Neural progenitor cell (in vitro differentiated cells): ENCODE data around the gene TGM5. TPM values are rescaled to one million over a fixed set of nuclear protein-coding genes. Genes with fewer than 3 reads are reported as not detected.

Source experiments
- DNase-seq: peaks from one replicate; pipeline ENCODE4 v3.0.0-alpha.2; 2016; ENCODE audit warnings: low spot score
- H2AFZ ChIP-seq: fragments of 200-600 bp; sonication (generic); replicated peaks from 2 replicates; pipeline ENCODE4 v1.6.1; 2016; ENCODE audit warnings: antibody characterized with exemption
- H3F3A ChIP-seq: fragments of 200-600 bp; sonication (generic); 2 replicates; pipeline ENCODE4 v1.6.1; 2016; ENCODE audit warnings: antibody characterized with exemption, low read depth
- H3K27ac ChIP-seq: fragments of 200-600 bp; sonication (generic); 2 replicates; pipeline ENCODE4 v1.5.1; 2016; ENCODE audit warnings: mild to moderate bottlenecking
- H3K27me3 ChIP-seq: fragments of 200-600 bp; sonication (generic); 2 replicates; pipeline ENCODE4 v1.6.1; 2016; ENCODE audit warnings: mild to moderate bottlenecking, moderate library complexity
- H3K36me3 ChIP-seq: fragments of 200-600 bp; sonication (generic); 2 replicates; pipeline ENCODE4 v1.5.1; 2016
- H3K4me1 ChIP-seq: fragments of 200-600 bp; sonication (generic); 2 replicates; pipeline ENCODE4 v1.6.1; 2016; ENCODE audit warnings: mixed run types
- H3K4me2 ChIP-seq: fragments of 200-600 bp; sonication (generic); 2 replicates; pipeline ENCODE4 v1.6.1; 2016
- H3K4me3 ChIP-seq: fragments of 200-600 bp; sonication (generic); 2 replicates; pipeline ENCODE4 v1.5.1; 2016
- H3K79me2 ChIP-seq: fragments of 200-600 bp; sonication (generic); 2 replicates; pipeline ENCODE4 v1.6.1; 2016; ENCODE audit warnings: low read depth
- H3K9ac ChIP-seq: fragments of 200-600 bp; sonication (generic); 2 replicates; pipeline ENCODE4 v1.6.1; 2016
- H3K9me3 ChIP-seq: fragments of 200-600 bp; sonication (generic); 2 replicates; pipeline ENCODE4 v1.5.1; 2016; ENCODE audit warnings: low read depth
- H4K20me1 ChIP-seq: fragments of 200-600 bp; sonication (generic); 2 replicates; pipeline ENCODE4 v1.6.1; 2016; ENCODE audit warnings: low read depth
- H3K27ac Mint-ChIP-seq: 3 replicates; pipeline ENCODE4 v1.8.0; 2021; ENCODE audit warnings: mixed read lengths
- H3K27me3 Mint-ChIP-seq: 2 replicates; pipeline ENCODE4 v1.8.0; 2022; ENCODE audit warnings: low read depth, mild to moderate bottlenecking, inconsistent platforms, moderate library complexity, mixed read lengths; ENCODE audit not compliant: insufficient read depth
- H3K36me3 Mint-ChIP-seq: 3 replicates; pipeline ENCODE4 v1.8.0; 2021; ENCODE audit warnings: mixed read lengths
- H3K4me1 Mint-ChIP-seq: 3 replicates; pipeline ENCODE4 v1.8.0; 2021; ENCODE audit warnings: mixed read lengths
- H3K4me3 Mint-ChIP-seq: 3 replicates; pipeline ENCODE4 v1.8.0; 2021; ENCODE audit warnings: mild to moderate bottlenecking, moderate library complexity, mixed read lengths
- H3K9me3 Mint-ChIP-seq: 3 replicates; pipeline ENCODE4 v1.8.0; 2020; ENCODE audit warnings: mixed read lengths
- CTCF ChIP-seq: fragments of 200-600 bp; sonication (generic); IDR thresholded peaks from 2 replicates; pipeline ENCODE4 v1.5.1; 2017; ENCODE audit warnings: antibody characterized with exemption, mild to moderate bottlenecking
- EZH2 ChIP-seq: fragments of 200-600 bp; sonication (generic); IDR thresholded peaks from 2 replicates; pipeline ENCODE4 v1.6.1; 2017; ENCODE audit warnings: antibody characterized with exemption, mild to moderate bottlenecking, moderate library complexity
- EZH2phosphoT487 ChIP-seq: fragments of 200-600 bp; sonication (generic); IDR thresholded peaks from 2 replicates; pipeline ENCODE4 v1.6.1; 2017; ENCODE audit warnings: antibody characterized with exemption
- total RNA-seq: library from RNA; depleted of rRNA; stranded (reverse); fragments of >200 nt; gene quantifications from 2 replicates; pipeline ENCODE4 v1.2.3, GENCODE V29; 2015; ENCODE audit warnings: low replicate concordance

The TGM5 gene
- total RNA-seq, 1 donor from 2014 or later: not detected

GRCh38 chr15:43212951-43213350 is 53.8 kb downstream of the TGM5 start:
- no peak overlapping the region for H3K4me3 ChIP-seq
- H3K27ac Mint-ChIP-seq: no peak overlapping the region
- H3K4me3 Mint-ChIP-seq: no peak overlapping the region
- H3K36me3 ChIP-seq: no peaks in the 10 kb centered on the region
- no peaks in the 10 kb centered on the region for H3K4me1 ChIP-seq
- H3K4me1 Mint-ChIP-seq: peaks cover 2% of the 10 kb centered on the region
- H3K36me3 Mint-ChIP-seq: no peaks in the 10 kb centered on the region
- DNase-seq: no peak
- TF ChIP-seq EZH2 (no peak), EZH2phosphoT487 (no peak), CTCF (no peak)
- peaks cover 2% of the 10 kb centered on the region for H3K27me3 Mint-ChIP-seq
- no peak overlapping the region for H2AFZ ChIP-seq
- H3F3A ChIP-seq: no peaks in the 10 kb centered on the region
- H3K9ac ChIP-seq: no peak overlapping the region
- no peaks in the 10 kb centered on the region for H3K79me2 ChIP-seq
- H4K20me1 ChIP-seq: no peaks in the 10 kb centered on the region
- H3K9me3 ChIP-seq: no peaks in the 10 kb centered on the region
- no peaks in the 10 kb centered on the region for H3K27me3 ChIP-seq
- H3K4me2 ChIP-seq: no peak overlapping the region
- no peaks in the 10 kb centered on the region for H3K9me3 Mint-ChIP-seq
- no peak overlapping the region for H3K27ac ChIP-seq

- H3K27me3 Mint-ChIP-seq: peaks cover 2% of the 10 kb centered on the region
- peaks cover 2% of the 10 kb centered on the region for H3K4me1 Mint-ChIP-seq
- Histone ChIP-seq H3K4me2 (no peak overlapping the region), H2AFZ (no peak overlapping the region), H3K79me2 (no peaks in the 10 kb centered on the region), H3F3A (no peaks in the 10 kb centered on the region), H3K36me3 (no peaks in the 10 kb centered on the region), H3K9ac (no peak overlapping the region), H3K9me3 (no peaks in the 10 kb centered on the region), H3K27ac (no peak overlapping the region), H3K27me3 (no peaks in the 10 kb centered on the region), H3K4me3 (no peak overlapping the region), H4K20me1 (no peaks in the 10 kb centered on the region), H3K4me1 (no peaks in the 10 kb centered on the region)
- H3K36me3 Mint-ChIP-seq: no peaks in the 10 kb centered on the region
- DNase-seq: no peak
- H3K4me3 Mint-ChIP-seq: no peak overlapping the region
- H3K9me3 Mint-ChIP-seq: no peaks in the 10 kb centered on the region
- TF ChIP-seq EZH2: no peak
- no peak overlapping the region for H3K27ac Mint-ChIP-seq
These were observed 54.4 kb downstream of the TGM5 start for GRCh38 chr15:43212299-43212698.

- Mint-ChIP-seq H3K27me3 (peaks cover 2% of the 10 kb centered on the region), H3K27ac (no peak overlapping the region), H3K9me3 (no peaks in the 10 kb centered on the region), H3K36me3 (no peaks in the 10 kb centered on the region), H3K4me3 (no peak overlapping the region), H3K4me1 (peaks cover 2% of the 10 kb centered on the region)
- H4K20me1 ChIP-seq: no peaks in the 10 kb centered on the region
- no peaks in the 10 kb centered on the region for H3K9me3 ChIP-seq
- DNase-seq: no peak
- H3F3A ChIP-seq: no peaks in the 10 kb centered on the region
- H3K4me1 ChIP-seq: no peaks in the 10 kb centered on the region
- H3K27me3 ChIP-seq: no peaks in the 10 kb centered on the region
- H2AFZ ChIP-seq: no peak overlapping the region
- no peak overlapping the region for H3K4me3 ChIP-seq
- H3K79me2 ChIP-seq: no peaks in the 10 kb centered on the region
- no peak overlapping the region for H3K4me2 ChIP-seq
- H3K9ac ChIP-seq: no peak overlapping the region
- TF ChIP-seq CTCF: no peak
- no peak for TF ChIP-seq EZH2phosphoT487
- TF ChIP-seq EZH2: no peak
- H3K27ac ChIP-seq: no peak overlapping the region
- H3K36me3 ChIP-seq: no peaks in the 10 kb centered on the region
These were observed 55.4 kb downstream of the TGM5 start for GRCh38 chr15:43211224-43211735.

GRCh38 chr15:43210807-43211206 is 55.9 kb downstream of the TGM5 start:
- Histone ChIP-seq H3K9ac (no peak overlapping the region), H3K27ac (no peak overlapping the region), H3K4me3 (no peak overlapping the region), H3K4me2 (no peak overlapping the region), H3K9me3 (no peaks in the 10 kb centered on the region), H3F3A (no peaks in the 10 kb centered on the region), H3K79me2 (no peaks in the 10 kb centered on the region), H3K27me3 (no peaks in the 10 kb centered on the region), H4K20me1 (no peaks in the 10 kb centered on the region), H3K4me1 (no peaks in the 10 kb centered on the region), H3K36me3 (no peaks in the 10 kb centered on the region), H2AFZ (no peak overlapping the region)
- Mint-ChIP-seq H3K4me1 (peaks cover 2% of the 10 kb centered on the region), H3K27ac (no peak overlapping the region), H3K9me3 (no peaks in the 10 kb centered on the region), H3K4me3 (no peak overlapping the region), H3K36me3 (no peaks in the 10 kb centered on the region), H3K27me3 (peaks cover 2% of the 10 kb centered on the region)
- TF ChIP-seq CTCF (no peak), EZH2 (no peak), EZH2phosphoT487 (no peak)
- no peak for DNase-seq
